Measurements from ENCODE around the gene RGS16. TPM values are rescaled to one million over a fixed set of nuclear protein-coding genes. Genes with fewer than 3 reads are reported as not detected.

RGS16 gene
- total RNA-seq, 1 donor, result 1.3 TPM

GRCh38 chr1:182617734-182618351, 13.7 kb upstream of the RGS16 start:
- DNase-seq (ENCODE audit: low read depth), result no peak
- TF ChIP-seq CTCF (IDR thresholded peaks at IDR 0.05; ENCODE audit: insufficient read depth, low read depth, low read length), result no peak
- H3K4me3 ChIP-seq (ENCODE audit: low read depth, low read length), result no peak overlapping the region

GRCh38 chr1:182617014-182617429, 12.8 kb upstream of the RGS16 start:
- TF ChIP-seq CTCF (IDR thresholded peaks at IDR 0.05; ENCODE audit: insufficient read depth, low read depth, low read length), result no peak
- no peak overlapping the region for H3K4me3 ChIP-seq (ENCODE audit: low read depth, low read length)
- DNase-seq (ENCODE audit: low read depth), result no peak

GRCh38 chr1:182616130-182617013, 12.2 kb upstream of the RGS16 start:
- no peak overlapping the region for H3K4me3 ChIP-seq (ENCODE audit: low read depth, low read length)
- DNase-seq (ENCODE audit: low read depth), result peak; percentile 46
- no peak for TF ChIP-seq CTCF (IDR thresholded peaks at IDR 0.05; ENCODE audit: insufficient read depth, low read depth, low read length)

GRCh38 chr1:182615468-182616129, 11.4 kb upstream of the RGS16 start:
- TF ChIP-seq CTCF (IDR thresholded peaks at IDR 0.05; ENCODE audit: insufficient read depth, low read depth, low read length), result no peak
- DNase-seq (ENCODE audit: low read depth), result peak; percentile 19

GRCh38 chr1:182614796-182615454, 10.7 kb upstream of the RGS16 start:
- peak overlapping the region; percentile 61 for H3K4me3 ChIP-seq (ENCODE audit: low read depth, low read length)
- no peak for TF ChIP-seq CTCF (IDR thresholded peaks at IDR 0.05; ENCODE audit: insufficient read depth, low read depth, low read length)
- DNase-seq (ENCODE audit: low read depth), result peak; percentile 86

More at GRCh38 chr1:182615468-182616129, 11.4 kb upstream of the RGS16 start:
- H3K4me3 ChIP-seq (ENCODE audit: low read depth, low read length), result peak overlapping the region; percentile 61

GRCh38 chr1:182611787-182612186, 7.6 kb upstream of the RGS16 start:
- DNase-seq (ENCODE audit: low read depth), result no peak
- no peak for TF ChIP-seq CTCF (IDR thresholded peaks at IDR 0.05; ENCODE audit: insufficient read depth, low read depth, low read length)
- H3K4me3 ChIP-seq (ENCODE audit: low read depth, low read length), result no peak overlapping the region

Measured in fibroblast of villous mesenchyme (primary cell).